ENCODE data around the gene KIF1B.
"Not testable (repeated sequence)": the region's sequence is repeated elsewhere in the genome, so short reads cannot be mapped to it uniquely, and the experiment has no call there.

KIF1B gene

GRCh38 chr1:10220200-10220599 is 9.8 kb downstream of the KIF1B start:
- Histone ChIP-seq H3K36me3 (ENCODE audit: insufficient read depth) (no peaks in the 10 kb centered on the region), H3K4me2 (no peak overlapping the region), H3K27me3 (ENCODE audit: insufficient read depth, low read depth) (no peaks in the 10 kb centered on the region; the same call in 1 of the 2 replicates), H3K4me3 (IDR thresholded peaks at IDR 0.05; ENCODE audit: insufficient read depth, low read depth, low read length) (no peak overlapping the region), H4K20me1 (ENCODE audit: insufficient read depth) (no peaks in the 10 kb centered on the region), H3K9ac (no peak overlapping the region), H3K79me2 (ENCODE audit: insufficient read depth, low read depth) (peaks cover 37% of the 10 kb centered on the region; the same call in 1 of the 2 replicates), H3K27ac (no peak overlapping the region), H2AFZ (ENCODE audit: low read depth) (no peak overlapping the region), H3K4me1 (ENCODE audit: low read depth, poor library complexity, severe bottlenecking) (peaks cover 28% of the 10 kb centered on the region)
- TF ChIP-seq CTCF (conservative IDR thresholded peaks at IDR 0.05; ENCODE audit: low read depth, low read length): no peak

GRCh38 chr1:10220657-10221056 is 10.3 kb downstream of the KIF1B start:
- H3K79me2 ChIP-seq (ENCODE audit: insufficient read depth, low read depth): peaks cover 33% of the 10 kb centered on the region; the same call in 1 of the 2 replicates
- not testable (repeated sequence) for H4K20me1 ChIP-seq (ENCODE audit: insufficient read depth); H3K9ac ChIP-seq

GRCh38 chr1:10225573-10225972 is 15.2 kb downstream of the KIF1B start:
- Histone ChIP-seq H3K4me2 (no peak overlapping the region), H3K27ac (no peak overlapping the region), H3K27me3 (ENCODE audit: insufficient read depth, low read depth) (no peaks in the 10 kb centered on the region), H2AFZ (ENCODE audit: low read depth) (no peak overlapping the region), H3K36me3 (ENCODE audit: insufficient read depth) (no peaks in the 10 kb centered on the region), H3K4me1 (ENCODE audit: low read depth, poor library complexity, severe bottlenecking) (no peaks in the 10 kb centered on the region), H3K79me2 (ENCODE audit: insufficient read depth, low read depth) (peaks cover 12% of the 10 kb centered on the region; the same call in 1 of the 2 replicates), H4K20me1 (ENCODE audit: insufficient read depth) (no peaks in the 10 kb centered on the region), H3K9ac (no peak overlapping the region), H3K4me3 (IDR thresholded peaks at IDR 0.05; ENCODE audit: insufficient read depth, low read depth, low read length) (no peak overlapping the region)
- TF ChIP-seq CTCF (conservative IDR thresholded peaks at IDR 0.05; ENCODE audit: low read depth, low read length): no peak

More at GRCh38 chr1:10220657-10221056, 10.3 kb downstream of the KIF1B start:
- peaks cover 27% of the 10 kb centered on the region for H3K4me1 ChIP-seq (ENCODE audit: low read depth, poor library complexity, severe bottlenecking)
- H3K36me3 ChIP-seq (ENCODE audit: insufficient read depth); H3K4me3 ChIP-seq (IDR thresholded peaks at IDR 0.05; ENCODE audit: insufficient read depth, low read depth, low read length); H3K4me2 ChIP-seq; H3K27ac ChIP-seq; H2AFZ ChIP-seq (ENCODE audit: low read depth); H3K27me3 ChIP-seq (ENCODE audit: insufficient read depth, low read depth): not testable (repeated sequence)

GRCh38 chr1:10228528-10228927 is 18.2 kb downstream of the KIF1B start:
- Histone ChIP-seq H3K9ac (no peak overlapping the region), H3K36me3 (ENCODE audit: insufficient read depth) (no peaks in the 10 kb centered on the region), H3K4me1 (ENCODE audit: low read depth, poor library complexity, severe bottlenecking) (no peaks in the 10 kb centered on the region), H3K27ac (no peak overlapping the region), H2AFZ (ENCODE audit: low read depth) (no peak overlapping the region), H3K4me2 (no peak overlapping the region), H3K79me2 (ENCODE audit: insufficient read depth, low read depth) (peaks cover 6% of the 10 kb centered on the region; the same call in 1 of the 2 replicates), H3K4me3 (IDR thresholded peaks at IDR 0.05; ENCODE audit: insufficient read depth, low read depth, low read length) (no peak overlapping the region), H4K20me1 (ENCODE audit: insufficient read depth) (no peaks in the 10 kb centered on the region), H3K27me3 (ENCODE audit: insufficient read depth, low read depth) (no peaks in the 10 kb centered on the region)
- no peak for TF ChIP-seq CTCF (conservative IDR thresholded peaks at IDR 0.05; ENCODE audit: low read depth, low read length)

- Histone ChIP-seq H4K20me1 (ENCODE audit: insufficient read depth) (no peaks in the 10 kb centered on the region), H3K27me3 (ENCODE audit: insufficient read depth, low read depth) (no peaks in the 10 kb centered on the region), H3K79me2 (ENCODE audit: insufficient read depth, low read depth) (peaks cover 3% of the 10 kb centered on the region; the same call in 1 of the 2 replicates), H3K4me1 (ENCODE audit: low read depth, poor library complexity, severe bottlenecking) (no peaks in the 10 kb centered on the region), H2AFZ (ENCODE audit: low read depth) (no peak overlapping the region), H3K9ac (no peak overlapping the region), H3K27ac (no peak overlapping the region), H3K36me3 (ENCODE audit: insufficient read depth) (no peaks in the 10 kb centered on the region), H3K4me2 (no peak overlapping the region), H3K4me3 (IDR thresholded peaks at IDR 0.05; ENCODE audit: insufficient read depth, low read depth, low read length) (no peak overlapping the region)
- no peak for TF ChIP-seq CTCF (conservative IDR thresholded peaks at IDR 0.05; ENCODE audit: low read depth, low read length)
Measured at GRCh38 chr1:10229903-10230302, 19.5 kb downstream of the KIF1B start.

Data from KMS-11 (cell line).